Fibroblast of upper back skin (primary cell): ENCODE measurements around the gene AR.

Experiments used
- DNase-seq: peaks from one replicate; pipeline ENCODE4 v3.0.0-alpha.2; 2013

AR gene

GRCh38 chrX:67730296-67730695, 186.5 kb downstream of the AR start:
- no peak for DNase-seq

GRCh38 chrX:67731061-67731460, 187.2 kb downstream of the AR start:
- DNase-seq = no peak

- DNase-seq = no peak
Observed at GRCh38 chrX:67732864-67733263, 189.0 kb downstream of the AR start.

GRCh38 chrX:67734111-67734753, 190.4 kb downstream of the AR start:
- DNase-seq = no peak

- DNase-seq = no peak
Observed at GRCh38 chrX:67749536-67749935, 205.7 kb downstream of the AR start.

GRCh38 chrX:67750694-67751093, 206.9 kb downstream of the AR start:
- no peak for DNase-seq

GRCh38 chrX:67759018-67759417, 215.2 kb downstream of the AR start:
- DNase-seq = no peak

- no peak for DNase-seq
Observed at GRCh38 chrX:67777148-67777547, 233.3 kb downstream of the AR start.

GRCh38 chrX:67779099-67779498, 235.3 kb downstream of the AR start:
- no peak for DNase-seq
